MCF 10A (cell line): ENCODE results near the gene SCAPER. TPM values are rescaled to one million over a fixed set of nuclear protein-coding genes. Genes with fewer than 3 reads are reported as not detected.

Experiments used
- BruUV-seq: library from RNA; stranded (reverse); fragments of 400-500 nt; replicated peaks from 2 replicates; lab custom pipeline; 2021; lab: Mats Ljungman, UMichigan
- CTCF ChIA-PET: fragments of 300-600 bp; sonication (Branson Sonifier 250); formaldehyde crosslinking; extraction: SDS; loops from one replicate; lab custom pipeline; 2021; ENCODE audit warnings: antibody characterized with exemption, inconsistent platforms; lab: Yijun Ruan, JAX
- POLR2A ChIA-PET: fragments of 300-600, 350-650 bp; sonication (Branson Sonifier 250); formaldehyde crosslinking; extraction: SDS; loops from one replicate; lab custom pipeline; 2020; ENCODE audit warnings: antibody characterized with exemption, inconsistent platforms; lab: Yijun Ruan, JAX
- DNase-seq: peaks from one replicate; pipeline ENCODE4 v3.0.0-alpha.2; 2018; ENCODE audit not compliant: unreplicated experiment
- H3K27ac Mint-ChIP-seq: one replicate; pipeline ENCODE4 v1.8.0; 2022; ENCODE audit warnings: mild to moderate bottlenecking, low read depth, mixed read lengths; ENCODE audit not compliant: unreplicated experiment
- H3K27me3 Mint-ChIP-seq: one replicate; pipeline ENCODE4 v1.8.0; 2022; ENCODE audit warnings: mixed read lengths; ENCODE audit not compliant: insufficient read depth, unreplicated experiment
- H3K36me3 Mint-ChIP-seq: one replicate; pipeline ENCODE4 v1.8.0; 2022; ENCODE audit warnings: mild to moderate bottlenecking, moderate library complexity, mixed read lengths; ENCODE audit not compliant: insufficient read depth, unreplicated experiment
- H3K4me1 Mint-ChIP-seq: one replicate; pipeline ENCODE4 v1.8.0; 2022; ENCODE audit warnings: mixed read lengths; ENCODE audit not compliant: insufficient read depth, unreplicated experiment
- H3K4me3 Mint-ChIP-seq: one replicate; pipeline ENCODE4 v1.8.0; 2022; ENCODE audit warnings: mild to moderate bottlenecking, moderate library complexity, mixed read lengths; ENCODE audit not compliant: unreplicated experiment
- H3K9me3 Mint-ChIP-seq: one replicate; pipeline ENCODE4 v1.8.0; 2022; ENCODE audit warnings: mixed read lengths; ENCODE audit not compliant: unreplicated experiment
- intact Hi-C: fragments of 100-400 bp; cut with micrococcal nuclease; formaldehyde crosslinking; loops from 2 replicates; pipeline ENCODE4 v1.14.1; 2022
- total RNA-seq: library from RNA; stranded (reverse); gene quantifications from 2 replicates; pipeline ENCODE4 v1.2.3, GENCODE V29; 2022
- TF ChIP-seq, protein P1 (sequence below): fragments of 200-600 bp; IDR thresholded peaks from one replicate; pipeline ENCODE4 v1.8.0; 2022; ENCODE audit warnings: antibody characterized with exemption, mild to moderate bottlenecking; ENCODE audit not compliant: unreplicated experiment

SCAPER gene
- total RNA-seq, 1 experiment from 2014 or later: 9.5 TPM

DNA sequence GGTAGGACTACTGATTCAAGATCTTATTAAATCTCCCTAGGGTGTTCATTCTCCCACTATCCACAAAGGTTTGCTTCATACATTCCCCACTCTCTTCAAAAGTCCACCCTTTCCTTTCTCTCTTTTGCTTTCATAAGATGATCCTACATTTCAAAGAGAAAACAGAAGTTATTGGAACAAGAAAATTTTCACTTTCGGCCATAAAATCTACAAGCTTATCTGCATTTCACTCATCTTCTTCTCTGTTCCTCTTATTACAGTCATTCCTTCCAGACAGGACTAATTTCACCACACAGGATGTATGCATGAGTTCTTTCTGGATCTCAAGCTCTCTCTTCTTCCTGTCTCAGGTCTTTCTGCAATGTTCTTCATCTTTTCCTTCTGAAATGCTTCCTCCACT, 329.9 kb downstream of the SCAPER start:
- Mint-ChIP-seq H3K27me3 (no peaks in the 10 kb centered on the region), H3K4me3 (no peak overlapping the region), H3K36me3 (peaks cover 3% of the 10 kb centered on the region), H3K4me1 (peaks cover 14% of the 10 kb centered on the region), H3K9me3 (peaks cover 2% of the 10 kb centered on the region), H3K27ac (no peak overlapping the region)
- BruUV-seq: no TSS peak
- ChIA-PET CTCF (interaction anchor here (0.7 kb wide), 1 partner anchor 40 kb away, joined by 3 read pairs; no protein-coding TSS in a partner anchor), POLR2A (no interaction called here)
- TF ChIP-seq, protein P1, sequence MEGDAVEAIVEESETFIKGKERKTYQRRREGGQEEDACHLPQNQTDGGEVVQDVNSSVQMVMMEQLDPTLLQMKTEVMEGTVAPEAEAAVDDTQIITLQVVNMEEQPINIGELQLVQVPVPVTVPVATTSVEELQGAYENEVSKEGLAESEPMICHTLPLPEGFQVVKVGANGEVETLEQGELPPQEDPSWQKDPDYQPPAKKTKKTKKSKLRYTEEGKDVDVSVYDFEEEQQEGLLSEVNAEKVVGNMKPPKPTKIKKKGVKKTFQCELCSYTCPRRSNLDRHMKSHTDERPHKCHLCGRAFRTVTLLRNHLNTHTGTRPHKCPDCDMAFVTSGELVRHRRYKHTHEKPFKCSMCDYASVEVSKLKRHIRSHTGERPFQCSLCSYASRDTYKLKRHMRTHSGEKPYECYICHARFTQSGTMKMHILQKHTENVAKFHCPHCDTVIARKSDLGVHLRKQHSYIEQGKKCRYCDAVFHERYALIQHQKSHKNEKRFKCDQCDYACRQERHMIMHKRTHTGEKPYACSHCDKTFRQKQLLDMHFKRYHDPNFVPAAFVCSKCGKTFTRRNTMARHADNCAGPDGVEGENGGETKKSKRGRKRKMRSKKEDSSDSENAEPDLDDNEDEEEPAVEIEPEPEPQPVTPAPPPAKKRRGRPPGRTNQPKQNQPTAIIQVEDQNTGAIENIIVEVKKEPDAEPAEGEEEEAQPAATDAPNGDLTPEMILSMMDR: no peak
- no peak for DNase-seq
- intact Hi-C loops: no loop called here

DNA sequence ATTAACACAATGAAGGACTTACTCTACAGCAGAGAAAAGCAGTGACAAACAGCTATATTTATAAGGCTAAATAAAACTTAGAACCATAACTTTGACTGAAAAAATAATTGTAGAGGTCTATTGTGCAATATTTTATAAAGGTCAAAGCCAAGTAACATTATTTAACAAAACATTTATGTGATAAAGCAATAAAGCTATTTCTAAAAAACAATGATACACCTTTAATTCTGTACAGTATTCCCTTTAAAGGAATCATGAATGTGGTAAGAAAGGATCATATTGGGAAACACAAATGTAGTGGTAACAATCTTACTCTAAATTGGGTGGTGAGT, 332.2 kb downstream of the SCAPER start:
- BruUV-seq: no TSS peak
- H3K4me3 Mint-ChIP-seq: no peak overlapping the region
- TF ChIP-seq, protein P1: no peak
- peaks cover 14% of the 10 kb centered on the region for H3K4me1 Mint-ChIP-seq
- intact Hi-C loops: no loop called here
- peaks cover 7% of the 10 kb centered on the region for H3K9me3 Mint-ChIP-seq
- H3K36me3 Mint-ChIP-seq: peaks cover 6% of the 10 kb centered on the region
- no peaks in the 10 kb centered on the region for H3K27me3 Mint-ChIP-seq
- ChIA-PET CTCF (no interaction called here), POLR2A (no interaction called here)
- DNase-seq: no peak
- H3K27ac Mint-ChIP-seq: no peak overlapping the region

- TF ChIP-seq, protein P1: no peak
- Mint-ChIP-seq H3K36me3 (peaks cover 14% of the 10 kb centered on the region), H3K4me1 (no peaks in the 10 kb centered on the region), H3K27me3 (no peaks in the 10 kb centered on the region), H3K9me3 (peaks cover 21% of the 10 kb centered on the region), H3K27ac (no peak overlapping the region), H3K4me3 (no peak overlapping the region)
- ChIA-PET POLR2A (no interaction called here), CTCF (no interaction called here)
- BruUV-seq: no TSS peak
- DNase-seq: no peak
- intact Hi-C loops: no loop called here
These were observed 338.9 kb downstream of the SCAPER start for GRCh38 chr15:76566276-76566675.

DNA sequence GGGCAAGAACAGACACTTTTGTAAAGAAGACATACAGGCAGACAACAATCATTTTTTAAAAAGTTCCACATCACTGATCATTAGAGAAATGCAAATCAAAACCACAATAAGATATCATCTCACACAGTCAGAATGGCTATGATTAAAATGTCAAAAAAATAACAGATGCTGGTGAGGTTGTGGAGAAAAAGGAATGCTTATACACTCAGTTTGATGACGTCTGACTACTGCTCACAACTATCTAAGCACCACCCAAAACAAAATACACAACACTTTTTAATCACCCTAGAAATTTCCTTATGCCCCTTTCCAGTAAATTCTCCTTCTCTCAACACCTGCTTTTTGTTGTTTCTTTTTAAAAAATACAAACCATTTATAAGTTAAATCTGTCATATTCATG, 339.8 kb downstream of the SCAPER start:
- Mint-ChIP-seq H3K4me3 (no peak overlapping the region), H3K36me3 (peaks cover 12% of the 10 kb centered on the region), H3K27me3 (no peaks in the 10 kb centered on the region), H3K9me3 (peaks cover 20% of the 10 kb centered on the region), H3K27ac (no peak overlapping the region), H3K4me1 (no peaks in the 10 kb centered on the region)
- TF ChIP-seq, protein P1: no peak
- BruUV-seq: no TSS peak
- CTCF ChIA-PET: no interaction called here
- POLR2A ChIA-PET: no interaction called here
- intact Hi-C loops: no loop called here
- no peak for DNase-seq
